GM12801 (cell line): ENCODE measurements around the gene C12orf60.

ENCODE experiments used
- TF ChIP-seq, protein P1 (sequence below): IDR thresholded peaks from one replicate; pipeline ENCODE4 v1.5.1; 2011; ENCODE audit warnings: control low read depth; ENCODE audit not compliant: insufficient read length; ENCODE audit errors: extremely low read depth

C12orf60 gene

DNA sequence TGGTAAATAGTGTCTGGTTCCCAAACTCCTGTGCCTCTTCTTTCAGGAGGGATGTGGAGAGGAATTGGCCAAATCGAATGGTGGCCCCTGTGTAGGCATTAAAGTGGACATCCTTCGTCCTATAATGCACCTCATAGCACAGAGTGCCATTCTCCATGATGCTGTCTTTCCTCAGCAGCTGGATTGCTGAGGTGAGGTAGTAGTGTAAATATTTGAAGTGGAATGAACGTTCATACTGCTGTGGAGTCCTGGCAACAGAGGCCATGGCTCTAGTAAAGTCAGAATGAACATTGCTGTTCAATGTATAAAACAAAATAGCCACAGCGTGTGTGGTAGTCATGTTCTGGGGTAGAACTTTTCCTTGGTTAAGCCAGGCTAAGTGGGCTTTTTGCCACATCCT, 37.1 kb downstream of the C12orf60 start:
- TF ChIP-seq, protein P1, sequence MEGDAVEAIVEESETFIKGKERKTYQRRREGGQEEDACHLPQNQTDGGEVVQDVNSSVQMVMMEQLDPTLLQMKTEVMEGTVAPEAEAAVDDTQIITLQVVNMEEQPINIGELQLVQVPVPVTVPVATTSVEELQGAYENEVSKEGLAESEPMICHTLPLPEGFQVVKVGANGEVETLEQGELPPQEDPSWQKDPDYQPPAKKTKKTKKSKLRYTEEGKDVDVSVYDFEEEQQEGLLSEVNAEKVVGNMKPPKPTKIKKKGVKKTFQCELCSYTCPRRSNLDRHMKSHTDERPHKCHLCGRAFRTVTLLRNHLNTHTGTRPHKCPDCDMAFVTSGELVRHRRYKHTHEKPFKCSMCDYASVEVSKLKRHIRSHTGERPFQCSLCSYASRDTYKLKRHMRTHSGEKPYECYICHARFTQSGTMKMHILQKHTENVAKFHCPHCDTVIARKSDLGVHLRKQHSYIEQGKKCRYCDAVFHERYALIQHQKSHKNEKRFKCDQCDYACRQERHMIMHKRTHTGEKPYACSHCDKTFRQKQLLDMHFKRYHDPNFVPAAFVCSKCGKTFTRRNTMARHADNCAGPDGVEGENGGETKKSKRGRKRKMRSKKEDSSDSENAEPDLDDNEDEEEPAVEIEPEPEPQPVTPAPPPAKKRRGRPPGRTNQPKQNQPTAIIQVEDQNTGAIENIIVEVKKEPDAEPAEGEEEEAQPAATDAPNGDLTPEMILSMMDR = no peak

DNA sequence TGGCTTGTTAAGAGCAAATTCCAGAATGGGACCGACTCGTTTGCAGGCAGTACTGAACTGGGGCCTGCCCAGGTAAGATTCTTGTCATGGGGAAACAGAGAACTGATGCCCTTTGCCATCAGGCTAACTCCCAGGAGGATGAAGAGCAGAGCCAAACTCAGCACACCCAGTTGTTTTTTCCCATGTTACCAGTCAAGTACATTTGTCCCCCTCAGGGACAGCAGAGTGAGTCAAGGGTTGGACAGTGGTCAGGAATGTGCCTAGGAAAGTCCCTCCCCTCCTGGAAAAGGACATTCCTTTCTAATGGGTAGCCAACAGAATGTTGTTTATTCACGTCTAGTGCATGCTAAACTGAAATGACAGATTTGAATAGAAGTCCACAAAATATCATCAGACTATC, 38.3 kb downstream of the C12orf60 start:
- TF ChIP-seq, protein P1 = no peak

DNA sequence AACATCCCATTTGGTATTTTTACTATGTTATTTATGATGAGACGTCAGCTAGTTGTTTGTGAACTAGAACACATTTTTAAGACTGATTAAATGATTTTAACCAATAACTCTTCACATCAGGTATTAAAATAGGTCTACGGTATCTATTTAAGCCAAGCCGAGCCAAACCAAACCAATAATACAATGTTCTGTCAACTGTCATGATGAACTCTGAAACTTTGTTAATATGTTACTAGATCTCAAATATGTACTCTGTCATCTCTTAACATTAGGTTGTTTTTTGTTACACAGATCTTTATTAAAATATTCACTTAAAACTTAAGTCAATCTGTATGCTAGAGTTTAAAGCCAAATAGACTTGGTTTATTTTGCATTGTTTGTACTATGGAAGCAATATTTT, 38.8 kb downstream of the C12orf60 start:
- TF ChIP-seq, protein P1 = no peak

DNA sequence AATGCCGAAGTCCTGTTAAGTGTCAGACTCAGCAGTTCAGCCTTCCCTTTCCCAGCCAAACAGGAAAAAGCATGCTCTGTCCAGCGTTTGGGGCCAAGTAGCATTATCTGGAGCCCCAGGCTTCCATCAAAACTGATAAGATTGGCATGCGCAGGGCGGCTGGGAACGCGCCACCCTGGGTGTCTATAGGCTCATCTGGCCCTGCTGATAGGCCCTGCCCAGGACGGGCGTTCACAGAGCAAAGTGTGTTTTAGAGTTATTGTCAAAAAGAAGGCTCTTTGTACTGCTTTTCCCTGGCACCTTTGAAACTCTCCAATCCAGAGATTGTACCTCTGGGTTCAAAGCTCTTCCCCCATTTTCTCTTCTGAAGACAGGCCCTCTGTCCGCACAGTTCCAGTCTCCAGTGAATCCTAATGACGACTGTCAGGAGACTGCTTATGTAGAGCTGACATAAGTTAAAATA, 40.0 kb downstream of the C12orf60 start, which contains the start of gene ART4:
ART4 (minus strand) TSS at position 102 of the 463 bp plus-strand sequence. CDS start 413 bp downstream, outside the sequence.
- TF ChIP-seq, protein P1 = no peak

DNA sequence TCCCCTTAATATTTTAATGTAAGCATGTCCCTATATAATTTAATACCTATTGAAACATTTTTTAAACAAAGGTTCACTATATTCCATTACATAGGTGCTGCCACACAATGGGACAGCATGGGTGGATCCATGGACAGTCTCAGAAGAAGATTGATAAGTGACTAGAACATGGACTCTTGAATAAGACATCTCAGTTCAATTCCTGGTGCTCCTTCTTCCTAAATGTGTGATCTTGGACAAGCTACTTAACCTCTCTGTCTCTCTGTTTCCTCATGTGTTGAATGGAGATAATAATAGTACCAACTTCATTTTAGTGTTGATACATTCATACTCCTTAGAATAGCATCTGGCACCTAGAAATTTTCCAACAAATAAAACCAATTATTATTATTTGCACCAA, 40.9 kb downstream of the C12orf60 start:
- TF ChIP-seq, protein P1 = no peak

DNA sequence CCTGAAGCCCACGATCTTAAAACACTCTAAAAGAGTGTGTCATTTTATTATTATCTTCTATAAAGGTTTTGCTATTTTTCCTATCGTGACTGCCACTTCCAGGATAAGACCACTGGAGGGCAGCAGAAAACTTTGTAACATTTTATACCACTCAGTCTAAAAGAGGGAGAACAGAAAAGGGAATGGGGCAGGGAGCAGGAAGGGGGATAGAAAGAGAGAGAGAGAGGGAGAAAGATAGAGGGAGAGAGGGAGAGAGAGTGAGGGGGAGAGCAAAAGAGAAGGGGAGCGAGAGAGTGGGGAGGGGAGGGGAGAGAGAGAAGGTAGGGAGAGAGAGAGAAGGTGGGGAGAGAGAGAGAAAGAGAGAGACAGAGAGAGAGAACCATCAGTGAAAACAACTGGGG, 41.9 kb downstream of the C12orf60 start:
- TF ChIP-seq, protein P1 = no peak

DNA sequence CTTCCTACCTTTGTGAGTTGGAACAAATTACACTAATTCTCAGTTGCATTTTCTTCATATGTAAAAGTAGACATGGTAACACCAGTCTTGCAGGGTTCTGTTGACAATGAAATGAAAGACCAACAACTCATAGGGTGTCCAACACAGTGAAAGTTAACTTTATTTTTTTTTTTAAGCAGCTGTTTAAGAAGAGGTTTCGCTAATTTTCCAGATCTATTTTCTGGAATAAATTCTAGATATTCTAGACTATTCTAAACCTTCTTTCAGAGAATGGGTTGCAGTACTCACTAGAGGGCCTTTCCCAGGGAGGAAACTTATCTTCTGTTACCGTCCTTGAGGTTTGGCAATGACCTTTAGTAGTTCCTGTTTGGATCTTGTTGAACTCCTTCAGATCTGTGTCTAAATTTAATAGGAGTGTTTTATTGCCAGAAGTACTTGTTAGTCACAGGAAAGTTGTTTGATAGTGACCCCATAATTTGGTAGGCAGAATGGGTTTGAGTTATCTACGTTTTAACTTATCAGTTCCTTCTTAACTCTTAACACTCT, 42.6 kb downstream of the C12orf60 start:
- TF ChIP-seq, protein P1 = no peak
